Testis (tissue), 3 donors: ENCODE measurements around the gene ACSL6. TPM values are rescaled to one million over a fixed set of nuclear protein-coding genes. Genes with fewer than 3 reads are reported as not detected.

Experiments
- DNase-seq: peaks from one replicate; pipeline ENCODE4 v3.0.0-alpha.2; 2019
- H3K27ac ChIP-seq, 2 donors: fragments of 200-600 bp; sonication (generic); one replicate each; pipeline ENCODE4 v1.5.1; 2019
- H3K27me3 ChIP-seq: fragments of 200-600 bp; sonication (generic); one replicate; pipeline ENCODE4 v1.5.1; 2019
- H3K36me3 ChIP-seq: fragments of 200-600 bp; sonication (generic); one replicate; pipeline ENCODE4 v1.5.1; 2017; ENCODE audit warnings: low read depth; ENCODE audit errors: missing control alignments
- H3K4me1 ChIP-seq: fragments of 200-600 bp; sonication (generic); one replicate; pipeline ENCODE4 v1.5.1; 2019
- H3K4me3 ChIP-seq, 2 donors: fragments of 200-600 bp; sonication (generic); one replicate each; pipeline ENCODE4 v1.5.1; 2017 to 2019
- H3K9me3 ChIP-seq: fragments of 200-600 bp; sonication (generic); one replicate; pipeline ENCODE4 v1.5.1; 2017
- CTCF ChIP-seq, 3 experiments: fragments of 450-650 bp in 2 of 3; fragments of 200-600 bp in 1 of 3; sonication (generic) in 1 of 3; IDR thresholded peaks; one replicate each; pipeline ENCODE4 v1.5.1; 2016 to 2019; ENCODE audit warnings: antibody characterized with exemption in 3 of 3, mild to moderate bottlenecking in 2 of 3, moderate library complexity in 1 of 3
- POLR2A ChIP-seq: fragments of 450-650 bp; IDR thresholded peaks from one replicate; pipeline ENCODE4 v1.6.1; 2017; ENCODE audit warnings: antibody characterized with exemption, mild to moderate bottlenecking, moderate library complexity
- WGBS, 2 donors: methylation state at CpG; one replicate each; pipeline ENCODE4 v1.1.5; 2018; 5-methylcytosine and 5-hydroxymethylcytosine counted together
- intact Hi-C: fragments of 100-400 bp; cut with DNase I; formaldehyde crosslinking; loops from one replicate; pipeline ENCODE4 v1.15.1; 2023; ENCODE audit warnings: low total_unique reads
- polyA plus RNA-seq: library from polyadenylated mRNA; stranded (reverse); fragments of 350-450 nt; fragmentation: Illumina TruSeq; extraction: RNeasy Lipid Tissue Mini Kit (QIAGEN cat#74804); gene quantifications from one replicate; pipeline ENCODE4 v1.2.3, GENCODE V29; 2014; ENCODE audit warnings: low read depth, low replicate concordance; ENCODE audit not compliant: insufficient read depth
- total RNA-seq, 2 donors: library from RNA; depleted of rRNA; stranded (reverse); fragments of >200 nt; gene quantifications; one replicate each; pipeline ENCODE4 v1.2.3, GENCODE V29; 2016

ACSL6 gene
- total and polyA plus RNA-seq, 3 donors from 2014 or later: 38.5 to 98.7 (median 44.9) TPM

DNA sequence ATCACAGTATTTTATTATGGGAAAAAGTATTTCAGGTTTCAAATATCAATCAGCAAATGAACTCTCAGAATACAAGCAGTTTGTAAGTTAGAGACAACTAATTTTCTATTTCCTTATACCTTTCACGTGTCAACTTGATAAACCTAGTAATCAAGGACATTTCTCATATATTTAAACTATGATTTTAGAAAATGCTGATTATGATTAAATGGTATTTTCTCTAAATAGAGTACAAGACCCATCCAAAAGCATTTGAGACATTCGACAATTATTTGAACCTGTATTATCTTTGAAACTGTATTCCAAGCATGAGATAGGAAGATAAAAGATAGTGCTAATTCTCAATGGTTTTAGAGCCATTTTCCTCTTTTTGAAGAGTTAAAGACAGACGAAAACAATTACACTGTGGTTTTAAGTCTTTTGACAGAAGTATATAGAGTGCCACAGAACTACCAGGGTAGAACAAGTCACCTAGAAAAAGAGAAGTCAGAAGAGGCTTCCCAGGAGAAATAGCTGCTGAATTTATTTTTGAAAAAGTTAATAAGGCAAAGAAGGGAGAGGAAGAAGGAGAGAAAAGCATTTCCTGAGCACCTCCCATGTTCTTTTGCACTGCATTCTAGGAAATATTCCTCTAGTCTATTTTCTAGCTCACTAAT lies 71.6 kb downstream of the ACSL6 start:
- no peaks in the 10 kb centered on the region for H3K9me3 ChIP-seq
- no peak overlapping the region for H3K4me3 ChIP-seq
- intact Hi-C loops: no loop called here
- no peaks in the 10 kb centered on the region for H3K36me3 ChIP-seq
- TF ChIP-seq CTCF (IDR thresholded peaks at IDR 0.05) (no peak), POLR2A (no peak)
- WGBS, 2 donors: 69 to 80% methylated on average over 3 of the region's 3 CpGs
- H3K4me1 ChIP-seq: no peaks in the 10 kb centered on the region
- no peak overlapping the region for H3K27ac ChIP-seq
- DNase-seq: no peak
- no peaks in the 10 kb centered on the region for H3K27me3 ChIP-seq

- Histone ChIP-seq H3K4me3 (no peak overlapping the region), H3K4me1 (no peaks in the 10 kb centered on the region), H3K27ac (no peak overlapping the region), H3K27me3 (no peaks in the 10 kb centered on the region), H3K36me3 (no peaks in the 10 kb centered on the region), H3K9me3 (no peaks in the 10 kb centered on the region)
- DNase-seq: no peak
- TF ChIP-seq POLR2A (no peak), CTCF (IDR thresholded peaks at IDR 0.05) (no peak)
- intact Hi-C loops: no loop called here
- whole genome bisulfite sequencing, 2 donors: 62 to 70% methylated on average over 2 of the region's 2 CpGs
These were observed 79.2 kb downstream of the ACSL6 start for GRCh38 chr5:131932235-131932634.

DNA sequence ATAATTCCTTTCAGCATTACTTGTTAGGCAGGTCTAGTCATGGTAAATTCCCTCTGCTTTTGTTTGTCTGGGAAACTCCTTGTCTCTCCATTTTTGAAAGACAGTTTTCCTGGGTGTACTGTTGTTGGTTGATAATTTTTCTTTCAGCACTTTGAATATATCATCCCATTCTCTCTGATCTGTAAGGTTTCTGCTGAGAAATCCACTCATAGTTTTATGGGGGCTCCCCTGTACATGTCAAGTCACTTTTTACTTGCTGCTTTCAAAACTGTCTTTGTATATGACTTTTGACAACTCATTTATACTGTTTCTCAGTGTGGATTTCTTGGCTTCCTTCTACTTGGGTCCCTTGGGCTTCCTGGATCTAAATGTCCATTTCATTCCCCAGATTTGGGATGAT lies 82.5 kb downstream of the ACSL6 start:
- intact Hi-C loops: no loop called here
- Histone ChIP-seq H3K4me3 (no peak overlapping the region), H3K4me1 (no peaks in the 10 kb centered on the region), H3K27ac (no peak overlapping the region), H3K27me3 (no peaks in the 10 kb centered on the region), H3K9me3 (no peaks in the 10 kb centered on the region), H3K36me3 (no peaks in the 10 kb centered on the region)
- TF ChIP-seq CTCF (IDR thresholded peaks at IDR 0.05): no peak
- no peak for TF ChIP-seq POLR2A
- no peak for DNase-seq

DNA sequence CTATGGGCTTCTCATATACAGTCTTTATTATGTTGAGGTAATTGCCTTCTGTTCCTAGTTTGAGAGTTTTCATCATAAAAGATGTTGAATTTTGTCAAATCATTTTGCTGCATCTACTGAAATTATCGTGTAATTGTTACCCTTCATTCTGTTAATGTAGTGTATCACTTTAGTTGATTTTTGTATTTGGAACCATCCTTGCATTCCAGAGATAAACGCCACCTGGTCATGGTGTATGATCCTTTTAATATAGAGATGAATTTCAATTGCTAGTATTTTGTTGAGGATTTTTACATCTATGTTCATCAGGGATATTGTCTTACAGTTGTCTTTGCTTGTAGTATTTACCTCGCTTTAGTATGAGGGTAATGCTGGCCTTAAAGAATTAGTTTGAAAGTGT lies 85.3 kb downstream of the ACSL6 start:
- H3K36me3 ChIP-seq: no peaks in the 10 kb centered on the region
- intact Hi-C loops: no loop called here
- DNase-seq: no peak
- H3K27ac ChIP-seq: no peak overlapping the region
- TF ChIP-seq CTCF (IDR thresholded peaks at IDR 0.05): no peak
- TF ChIP-seq POLR2A: no peak
- no peaks in the 10 kb centered on the region for H3K4me1 ChIP-seq
- H3K4me3 ChIP-seq: no peak overlapping the region
- WGBS, 2 donors: 76 to 94% methylated on average over 3 of the region's 3 CpGs
- H3K9me3 ChIP-seq: no peaks in the 10 kb centered on the region
- no peaks in the 10 kb centered on the region for H3K27me3 ChIP-seq

GRCh38 chr5:131916481-131916880 lies 95.0 kb downstream of the ACSL6 start:
- Histone ChIP-seq H3K36me3 (no peaks in the 10 kb centered on the region), H3K27ac (no peak overlapping the region), H3K4me1 (no peaks in the 10 kb centered on the region), H3K9me3 (no peaks in the 10 kb centered on the region), H3K27me3 (no peaks in the 10 kb centered on the region), H3K4me3 (no peak overlapping the region)
- TF ChIP-seq CTCF (IDR thresholded peaks at IDR 0.05): no peak
- DNase-seq: no peak
- 58 to 76% methylated on average over 2 of the region's 2 CpGs for WGBS, 2 donors
- intact Hi-C loops: no loop called here
